ENCODE measurements around the gene MMD.

The MMD gene

GRCh38 chr17:55344514-55344997 lies 77.1 kb downstream of the MMD start:
- DNase-seq = no peak

GRCh38 chr17:55343900-55344513 lies 77.6 kb downstream of the MMD start:
- no peak for DNase-seq

GRCh38 chr17:55342800-55343585 lies 78.6 kb downstream of the MMD start:
- no peak for DNase-seq
